Cardiac fibroblast (primary cell): ENCODE results near the gene COG4.
"Not testable (repeated sequence)": the region's sequence is repeated elsewhere in the genome, so short reads cannot be mapped to it uniquely, and the experiment has no call there.

Experiments
- DNase-seq, 2 donors: peaks; one replicate each; pipeline versions ENCODE4 v3.0.0 to v3.0.0-alpha.2; 2010; ENCODE audit warnings: low read depth in 2 of 2
- H3K4me3 ChIP-seq, 2 donors: replicated peaks in 1 of 2; 1 replicate in 1 of 2; 2 replicates in 1 of 2; pipeline ENCODE4 v1.5.1; 2011; ENCODE audit warnings: low read depth in 2 of 2, low read length in 2 of 2, mild to moderate bottlenecking in 2 of 2, moderate library complexity in 1 of 2
- CTCF ChIP-seq: IDR thresholded peaks from one replicate; pipeline ENCODE4 v1.5.1; 2011; ENCODE audit warnings: low read depth, mild to moderate bottlenecking, low read length, inconsistent platforms

The COG4 gene

GRCh38 chr16:70551788-70552187 is 28.4 kb upstream of the COG4 start:
- H3K4me3 ChIP-seq, result no peak overlapping the region
- DNase-seq, result no peak
- TF ChIP-seq CTCF, result no peak

- no peak for TF ChIP-seq CTCF
- no peak overlapping the region for H3K4me3 ChIP-seq
- DNase-seq, result no peak
Measured at GRCh38 chr16:70550082-70550481, 26.7 kb upstream of the COG4 start.

GRCh38 chr16:70548936-70549335 is 25.6 kb upstream of the COG4 start:
- peak in 1 of 2 donors; percentile 30 for DNase-seq
- TF ChIP-seq CTCF, result no peak
- no peak overlapping the region for H3K4me3 ChIP-seq

GRCh38 chr16:70544548-70544947 is 21.2 kb upstream of the COG4 start:
- no peak for DNase-seq
- H3K4me3 ChIP-seq, result no peak overlapping the region
- no peak for TF ChIP-seq CTCF

GRCh38 chr16:70540994-70541393 is 17.6 kb upstream of the COG4 start:
- no peak for DNase-seq
- TF ChIP-seq CTCF, result no peak
- no peak overlapping the region for H3K4me3 ChIP-seq

- TF ChIP-seq CTCF, result no peak
- H3K4me3 ChIP-seq, result no peak overlapping the region
- DNase-seq, result no peak
Measured at GRCh38 chr16:70534971-70535370, 11.6 kb upstream of the COG4 start.

- DNase-seq, H3K4me3 ChIP-seq: not testable (repeated sequence)
Measured at GRCh38 chr16:70529954-70530353, 6.6 kb upstream of the COG4 start.
